ENCODE data around the gene MED8. TPM values are rescaled to one million over a fixed set of nuclear protein-coding genes. Genes with fewer than 3 reads are reported as not detected.

Gene MED8
- total RNA-seq, 1 donor from 2014 or later = 54.5 TPM

DNA sequence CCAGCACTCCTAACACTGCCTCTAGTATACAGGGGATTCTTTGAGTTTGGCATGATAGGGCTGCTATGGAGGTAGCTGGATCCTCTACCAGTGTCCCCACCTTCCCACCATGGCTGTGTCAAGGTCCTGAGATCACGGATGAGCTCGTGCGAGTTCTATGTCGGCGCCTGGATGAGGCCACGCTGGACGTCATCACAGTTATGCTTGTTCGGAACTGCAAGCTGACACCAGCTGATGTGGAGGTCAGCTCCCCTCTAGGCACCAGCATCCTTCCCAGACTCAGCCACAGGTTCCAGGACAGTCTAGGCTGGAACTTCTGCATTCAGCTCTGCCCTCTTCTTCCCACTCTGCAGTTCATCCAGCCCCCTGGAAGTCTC lies 49.0 kb upstream of the MED8 start:
- Mint-ChIP-seq H3K36me3 (ENCODE audit: low read depth, unreplicated experiment) (peaks cover 36% of the 10 kb centered on the region), H3K4me1 (ENCODE audit: low read depth, unreplicated experiment) (peaks cover 19% of the 10 kb centered on the region), H3K27ac (ENCODE audit: unreplicated experiment) (no peak overlapping the region), H3K27me3 (ENCODE audit: low read depth, unreplicated experiment) (no peaks in the 10 kb centered on the region), H3K4me3 (ENCODE audit: unreplicated experiment) (no peak overlapping the region), H3K9me3 (ENCODE audit: unreplicated experiment) (no peaks in the 10 kb centered on the region)
- no peaks in the 10 kb centered on the region for H3K4me1 ChIP-seq (ENCODE audit: insufficient read depth, low read length)
- DNase-seq (ENCODE audit: low read depth) = no peak
- H3K4me2 ChIP-seq (ENCODE audit: low read length) = no peak overlapping the region
- no peak for TF ChIP-seq EZH2 (IDR thresholded peaks at IDR 0.05; ENCODE audit: insufficient read depth, low read length)
- TF ChIP-seq, protein P1, sequence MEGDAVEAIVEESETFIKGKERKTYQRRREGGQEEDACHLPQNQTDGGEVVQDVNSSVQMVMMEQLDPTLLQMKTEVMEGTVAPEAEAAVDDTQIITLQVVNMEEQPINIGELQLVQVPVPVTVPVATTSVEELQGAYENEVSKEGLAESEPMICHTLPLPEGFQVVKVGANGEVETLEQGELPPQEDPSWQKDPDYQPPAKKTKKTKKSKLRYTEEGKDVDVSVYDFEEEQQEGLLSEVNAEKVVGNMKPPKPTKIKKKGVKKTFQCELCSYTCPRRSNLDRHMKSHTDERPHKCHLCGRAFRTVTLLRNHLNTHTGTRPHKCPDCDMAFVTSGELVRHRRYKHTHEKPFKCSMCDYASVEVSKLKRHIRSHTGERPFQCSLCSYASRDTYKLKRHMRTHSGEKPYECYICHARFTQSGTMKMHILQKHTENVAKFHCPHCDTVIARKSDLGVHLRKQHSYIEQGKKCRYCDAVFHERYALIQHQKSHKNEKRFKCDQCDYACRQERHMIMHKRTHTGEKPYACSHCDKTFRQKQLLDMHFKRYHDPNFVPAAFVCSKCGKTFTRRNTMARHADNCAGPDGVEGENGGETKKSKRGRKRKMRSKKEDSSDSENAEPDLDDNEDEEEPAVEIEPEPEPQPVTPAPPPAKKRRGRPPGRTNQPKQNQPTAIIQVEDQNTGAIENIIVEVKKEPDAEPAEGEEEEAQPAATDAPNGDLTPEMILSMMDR (IDR thresholded peaks at IDR 0.05; ENCODE audit: insufficient read depth, low read depth, low read length) = no peak
- no peak overlapping the region for H3K4me3 ChIP-seq (ENCODE audit: insufficient read depth, low read depth, low read length)
- no peaks in the 10 kb centered on the region for H3K27me3 ChIP-seq (ENCODE audit: insufficient read depth, low read length)
- no peaks in the 10 kb centered on the region for H4K20me1 ChIP-seq (ENCODE audit: insufficient read depth, low read length)
- H3K79me2 ChIP-seq (ENCODE audit: insufficient read depth, low read length) = no peaks in the 10 kb centered on the region
- FAIRE-seq = no peak
- no peak overlapping the region for H3K27ac ChIP-seq (ENCODE audit: low read depth, low read length)
- H3K9ac ChIP-seq (ENCODE audit: low read length) = no peak overlapping the region
- H3K36me3 ChIP-seq (ENCODE audit: insufficient read depth, low read length) = peaks cover 15% of the 10 kb centered on the region
- H3K9me3 ChIP-seq (ENCODE audit: insufficient read depth, low read depth, low read length) = no peaks in the 10 kb centered on the region
- H2AFZ ChIP-seq (ENCODE audit: low read depth, low read length) = no peak overlapping the region

DNA sequence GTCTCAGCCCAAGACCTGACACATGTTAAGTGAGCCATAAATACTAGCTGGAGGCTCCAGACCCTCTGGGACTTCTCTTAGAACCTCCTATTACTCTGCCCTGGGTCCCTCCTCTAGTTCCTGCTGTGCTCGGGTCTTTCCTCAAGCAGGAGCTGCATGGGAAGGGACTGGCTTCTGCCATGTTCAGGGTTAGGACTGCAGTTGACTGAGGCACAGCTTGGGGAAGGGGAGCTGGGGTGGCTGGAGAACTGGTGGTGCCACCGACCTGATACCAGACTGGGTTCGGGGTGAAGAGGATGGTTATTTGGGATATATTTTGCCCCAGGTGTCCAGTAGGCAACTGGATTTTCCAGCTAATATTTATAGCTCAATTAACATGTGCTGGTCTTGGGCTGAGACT lies 48.4 kb upstream of the MED8 start:
- Mint-ChIP-seq H3K27ac (ENCODE audit: unreplicated experiment) (no peak overlapping the region), H3K36me3 (ENCODE audit: low read depth, unreplicated experiment) (peaks cover 39% of the 10 kb centered on the region), H3K4me3 (ENCODE audit: unreplicated experiment) (no peak overlapping the region), H3K9me3 (ENCODE audit: unreplicated experiment) (no peaks in the 10 kb centered on the region), H3K27me3 (ENCODE audit: low read depth, unreplicated experiment) (no peaks in the 10 kb centered on the region), H3K4me1 (ENCODE audit: low read depth, unreplicated experiment) (peaks cover 19% of the 10 kb centered on the region)
- TF ChIP-seq EZH2 (IDR thresholded peaks at IDR 0.05; ENCODE audit: insufficient read depth, low read length) = no peak
- TF ChIP-seq, protein P1 (IDR thresholded peaks at IDR 0.05; ENCODE audit: insufficient read depth, low read depth, low read length) = no peak
- DNase-seq (ENCODE audit: low read depth) (no peak), FAIRE-seq (no peak)
- Histone ChIP-seq H3K79me2 (ENCODE audit: insufficient read depth, low read length) (no peaks in the 10 kb centered on the region), H3K27ac (ENCODE audit: low read depth, low read length) (no peak overlapping the region), H3K9me3 (ENCODE audit: insufficient read depth, low read depth, low read length) (no peaks in the 10 kb centered on the region), H3K4me1 (ENCODE audit: insufficient read depth, low read length) (no peaks in the 10 kb centered on the region), H2AFZ (ENCODE audit: low read depth, low read length) (no peak overlapping the region), H3K27me3 (ENCODE audit: insufficient read depth, low read length) (no peaks in the 10 kb centered on the region), H3K36me3 (ENCODE audit: insufficient read depth, low read length) (peaks cover 17% of the 10 kb centered on the region), H3K4me2 (ENCODE audit: low read length) (no peak overlapping the region), H3K4me3 (ENCODE audit: insufficient read depth, low read depth, low read length) (no peak overlapping the region), H3K9ac (ENCODE audit: low read length) (no peak overlapping the region), H4K20me1 (ENCODE audit: insufficient read depth, low read length) (no peaks in the 10 kb centered on the region)

- Histone ChIP-seq H3K9ac (ENCODE audit: low read length) (no peak overlapping the region), H3K4me1 (ENCODE audit: insufficient read depth, low read length) (no peaks in the 10 kb centered on the region), H3K36me3 (ENCODE audit: insufficient read depth, low read length) (peaks cover 19% of the 10 kb centered on the region), H3K4me2 (ENCODE audit: low read length) (no peak overlapping the region), H3K27me3 (ENCODE audit: insufficient read depth, low read length) (no peaks in the 10 kb centered on the region), H4K20me1 (ENCODE audit: insufficient read depth, low read length) (no peaks in the 10 kb centered on the region), H2AFZ (ENCODE audit: low read depth, low read length) (no peak overlapping the region), H3K27ac (ENCODE audit: low read depth, low read length) (no peak overlapping the region), H3K9me3 (ENCODE audit: insufficient read depth, low read depth, low read length) (no peaks in the 10 kb centered on the region), H3K79me2 (ENCODE audit: insufficient read depth, low read length) (no peaks in the 10 kb centered on the region), H3K4me3 (ENCODE audit: insufficient read depth, low read depth, low read length) (no peak overlapping the region)
- Mint-ChIP-seq H3K4me3 (ENCODE audit: unreplicated experiment) (no peak overlapping the region), H3K4me1 (ENCODE audit: low read depth, unreplicated experiment) (peaks cover 19% of the 10 kb centered on the region), H3K36me3 (ENCODE audit: low read depth, unreplicated experiment) (peaks cover 45% of the 10 kb centered on the region), H3K27me3 (ENCODE audit: low read depth, unreplicated experiment) (no peaks in the 10 kb centered on the region), H3K27ac (ENCODE audit: unreplicated experiment) (no peak overlapping the region), H3K9me3 (ENCODE audit: unreplicated experiment) (no peaks in the 10 kb centered on the region)
- FAIRE-seq = no peak
- no peak for DNase-seq (ENCODE audit: low read depth)
- TF ChIP-seq EZH2 (IDR thresholded peaks at IDR 0.05; ENCODE audit: insufficient read depth, low read length) = no peak
- TF ChIP-seq, protein P1 (IDR thresholded peaks at IDR 0.05; ENCODE audit: insufficient read depth, low read depth, low read length) = no peak
Measured at GRCh38 chr1:43437031-43437973, 47.7 kb upstream of the MED8 start.

All from astrocyte (in vitro differentiated cells and primary cell).